ENCODE data around the gene TTC33. TPM values are rescaled to one million over a fixed set of nuclear protein-coding genes. Genes with fewer than 3 reads are reported as not detected.

The TTC33 gene
- total and polyA plus RNA-seq, 9 donors, result 13.4 to 23.1 (median 17.7) TPM

GRCh38 chr5:40700116-40700782, 55.5 kb downstream of the TTC33 start:
- Histone ChIP-seq H3K4me3 (ENCODE audit: low read length) (no peak overlapping the region), H3K9me3 (replicated peaks; ENCODE audit: control insufficient read depth, low read depth, low read length) (peaks cover 15% of the 10 kb centered on the region), H3K4me1 (ENCODE audit: control insufficient read depth, insufficient read depth, low read length) (no peaks in the 10 kb centered on the region), H3K36me3 (ENCODE audit: control insufficient read depth, insufficient read depth, low read length) (peaks cover 2% of the 10 kb centered on the region), H3K27ac (ENCODE audit: low read length) (no peak overlapping the region), H3K27me3 (ENCODE audit: control insufficient read depth, insufficient read depth, low read length) (no peaks in the 10 kb centered on the region)
- 84% methylated on average over 4 of the region's 5 CpGs for WGBS (ENCODE audit: insufficient coverage)
- DNase-seq, result no peak

GRCh38 chr5:40694433-40694832, 61.3 kb downstream of the TTC33 start:
- Histone ChIP-seq H3K4me1 (ENCODE audit: control insufficient read depth, insufficient read depth, low read length) (no peaks in the 10 kb centered on the region), H3K36me3 (ENCODE audit: control insufficient read depth, insufficient read depth, low read length) (peaks cover 13% of the 10 kb centered on the region), H3K27ac (ENCODE audit: low read length) (no peak overlapping the region), H3K4me3 (ENCODE audit: low read length) (no peak overlapping the region), H3K9me3 (replicated peaks; ENCODE audit: control insufficient read depth, low read depth, low read length) (peaks cover 4% of the 10 kb centered on the region), H3K27me3 (ENCODE audit: control insufficient read depth, insufficient read depth, low read length) (no peaks in the 10 kb centered on the region)
- no peak for DNase-seq

GRCh38 chr5:40691894-40692293, 63.9 kb downstream of the TTC33 start:
- WGBS (ENCODE audit: insufficient coverage), result 91% methylated on average over 8 of the region's 9 CpGs
- H3K4me1 ChIP-seq (ENCODE audit: control insufficient read depth, insufficient read depth, low read length), result no peaks in the 10 kb centered on the region

GRCh38 chr5:40690267-40690666, 65.5 kb downstream of the TTC33 start:
- DNase-seq, result no peak
- Histone ChIP-seq H3K4me3 (ENCODE audit: low read length) (no peak overlapping the region), H3K36me3 (ENCODE audit: control insufficient read depth, insufficient read depth, low read length) (peaks cover 13% of the 10 kb centered on the region), H3K27me3 (ENCODE audit: control insufficient read depth, insufficient read depth, low read length) (no peaks in the 10 kb centered on the region), H3K27ac (ENCODE audit: low read length) (no peak overlapping the region), H3K9me3 (replicated peaks; ENCODE audit: control insufficient read depth, low read depth, low read length) (peaks cover 4% of the 10 kb centered on the region), H3K4me1 (ENCODE audit: control insufficient read depth, insufficient read depth, low read length) (peaks cover 2% of the 10 kb centered on the region)
- WGBS (ENCODE audit: insufficient coverage), result no CpG with 5 or more reads among the region's 3 CpGs

More at GRCh38 chr5:40691894-40692293, 63.9 kb downstream of the TTC33 start:
- Histone ChIP-seq H3K27me3 (ENCODE audit: control insufficient read depth, insufficient read depth, low read length) (no peaks in the 10 kb centered on the region), H3K9me3 (replicated peaks; ENCODE audit: control insufficient read depth, low read depth, low read length) (peaks cover 4% of the 10 kb centered on the region), H3K36me3 (ENCODE audit: control insufficient read depth, insufficient read depth, low read length) (peaks cover 13% of the 10 kb centered on the region), H3K4me3 (ENCODE audit: low read length) (no peak overlapping the region), H3K27ac (ENCODE audit: low read length) (no peak overlapping the region)
- DNase-seq, result no peak

- Histone ChIP-seq H3K27me3 (ENCODE audit: control insufficient read depth, insufficient read depth, low read length) (no peaks in the 10 kb centered on the region), H3K9me3 (replicated peaks; ENCODE audit: control insufficient read depth, low read depth, low read length) (peaks cover 2% of the 10 kb centered on the region), H3K4me3 (ENCODE audit: low read length) (no peak overlapping the region), H3K36me3 (ENCODE audit: control insufficient read depth, insufficient read depth, low read length) (peaks cover 13% of the 10 kb centered on the region), H3K27ac (ENCODE audit: low read length) (peak overlapping the region; percentile 31), H3K4me1 (ENCODE audit: control insufficient read depth, insufficient read depth, low read length) (peaks cover 2% of the 10 kb centered on the region)
- no CpG with 5 or more reads among the region's 3 CpGs for WGBS (ENCODE audit: insufficient coverage)
- peak; percentile 95 for DNase-seq
Measured at GRCh38 chr5:40689438-40689837, 66.3 kb downstream of the TTC33 start.

- peaks cover 2% of the 10 kb centered on the region for H3K4me1 ChIP-seq (ENCODE audit: control insufficient read depth, insufficient read depth, low read length)
- no peak overlapping the region for H3K4me3 ChIP-seq (ENCODE audit: low read length)
- peaks cover 10% of the 10 kb centered on the region for H3K36me3 ChIP-seq (ENCODE audit: control insufficient read depth, insufficient read depth, low read length)
- H3K27ac ChIP-seq (ENCODE audit: low read length), result peak overlapping the region; percentile 31
- no peaks in the 10 kb centered on the region for H3K27me3 ChIP-seq (ENCODE audit: control insufficient read depth, insufficient read depth, low read length)
- H3K9me3 ChIP-seq (replicated peaks; ENCODE audit: control insufficient read depth, low read depth, low read length), result no peaks in the 10 kb centered on the region
- peak; percentile 62 for DNase-seq
Measured at GRCh38 chr5:40688996-40689395, 66.8 kb downstream of the TTC33 start.

- Histone ChIP-seq H3K4me3 (ENCODE audit: low read length) (no peak overlapping the region), H3K27ac (ENCODE audit: low read length) (peak overlapping the region; percentile 61), H3K36me3 (ENCODE audit: control insufficient read depth, insufficient read depth, low read length) (peaks cover 10% of the 10 kb centered on the region), H3K4me1 (ENCODE audit: control insufficient read depth, insufficient read depth, low read length) (peaks cover 2% of the 10 kb centered on the region), H3K27me3 (ENCODE audit: control insufficient read depth, insufficient read depth, low read length) (no peaks in the 10 kb centered on the region), H3K9me3 (replicated peaks; ENCODE audit: control insufficient read depth, low read depth, low read length) (no peaks in the 10 kb centered on the region)
- peak; percentile 95 for DNase-seq
- no CpG with 5 or more reads among the region's 8 CpGs for WGBS (ENCODE audit: insufficient coverage)
Measured at GRCh38 chr5:40688127-40688761, 67.5 kb downstream of the TTC33 start.

- peak; percentile 19 for DNase-seq
- no peak overlapping the region for H3K27ac ChIP-seq (ENCODE audit: low read length)
- H3K27me3 ChIP-seq (ENCODE audit: control insufficient read depth, insufficient read depth, low read length), result no peaks in the 10 kb centered on the region
- 90% methylated on average over 2 of the region's 7 CpGs for WGBS (ENCODE audit: insufficient coverage)
- H3K9me3 ChIP-seq (replicated peaks; ENCODE audit: control insufficient read depth, low read depth, low read length), result no peaks in the 10 kb centered on the region
- no peak overlapping the region for H3K4me3 ChIP-seq (ENCODE audit: low read length)
- peaks cover 8% of the 10 kb centered on the region for H3K36me3 ChIP-seq (ENCODE audit: control insufficient read depth, insufficient read depth, low read length)
- H3K4me1 ChIP-seq (ENCODE audit: control insufficient read depth, insufficient read depth, low read length), result peaks cover 5% of the 10 kb centered on the region
Measured at GRCh38 chr5:40687321-40687720, 68.4 kb downstream of the TTC33 start.

GRCh38 chr5:40685976-40686486, 69.7 kb downstream of the TTC33 start:
- peak; percentile 52 for DNase-seq
- Histone ChIP-seq H3K27ac (ENCODE audit: low read length) (no peak overlapping the region), H3K36me3 (ENCODE audit: control insufficient read depth, insufficient read depth, low read length) (no peaks in the 10 kb centered on the region), H3K4me1 (ENCODE audit: control insufficient read depth, insufficient read depth, low read length) (peaks cover 14% of the 10 kb centered on the region), H3K27me3 (ENCODE audit: control insufficient read depth, insufficient read depth, low read length) (peaks cover 10% of the 10 kb centered on the region), H3K4me3 (ENCODE audit: low read length) (no peak overlapping the region), H3K9me3 (replicated peaks; ENCODE audit: control insufficient read depth, low read depth, low read length) (no peaks in the 10 kb centered on the region)
- no CpG with 5 or more reads among the region's 1 CpG for WGBS (ENCODE audit: insufficient coverage)

GRCh38 chr5:40685193-40685592, 70.6 kb downstream of the TTC33 start:
- Histone ChIP-seq H3K36me3 (ENCODE audit: control insufficient read depth, insufficient read depth, low read length) (no peaks in the 10 kb centered on the region), H3K9me3 (replicated peaks; ENCODE audit: control insufficient read depth, low read depth, low read length) (no peaks in the 10 kb centered on the region), H3K4me1 (ENCODE audit: control insufficient read depth, insufficient read depth, low read length) (peaks cover 22% of the 10 kb centered on the region), H3K4me3 (ENCODE audit: low read length) (no peak overlapping the region), H3K27me3 (ENCODE audit: control insufficient read depth, insufficient read depth, low read length) (peaks cover 18% of the 10 kb centered on the region), H3K27ac (ENCODE audit: low read length) (no peak overlapping the region)
- no peak for DNase-seq
